GM13976 (cell line): ENCODE measurements around the gene MED14.

ENCODE experiments used
- DNase-seq: peaks from one replicate; pipeline ENCODE4 v3.0.0; 2012; ENCODE audit warnings: low spot score
- in situ Hi-C: fragments of 300-500 bp; cut with MboI; formaldehyde crosslinking; loops from one replicate; pipeline ENCODE4 v1.12.0; 2022; ENCODE audit warnings: low sequenced_read_pairs, mixed read lengths, inconsistent platforms; ENCODE audit not compliant: unreplicated experiment
- TF ChIP-seq, protein P1 (sequence below): IDR thresholded peaks from 2 replicates; pipeline ENCODE4 v1.5.1; 2012; ENCODE audit warnings: borderline replicate concordance, mild to moderate bottlenecking; ENCODE audit not compliant: insufficient read depth; ENCODE audit errors: extremely low read depth, missing control alignments, control extremely low read depth

Gene MED14

DNA sequence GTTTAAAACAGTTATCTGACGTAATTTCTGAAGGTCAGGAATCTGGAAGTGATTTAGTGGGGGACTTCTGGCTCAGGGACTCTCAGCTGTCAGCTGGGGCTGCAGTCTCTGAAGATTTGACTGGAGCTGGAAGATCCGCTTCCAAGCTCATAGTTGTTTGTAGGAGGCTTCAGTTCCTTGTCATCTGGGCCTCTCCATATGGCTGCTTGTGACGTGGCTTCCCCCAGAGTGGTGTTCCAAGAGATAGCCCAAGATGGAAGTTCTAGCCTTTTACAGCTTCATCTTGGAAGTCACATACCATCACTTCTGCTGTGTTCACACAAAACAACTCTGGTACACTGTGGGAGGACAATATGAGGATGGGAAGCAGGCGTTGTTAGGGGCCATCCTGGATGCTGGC lies 110.0 kb downstream of the MED14 start:
- in situ Hi-C loops, result no loop called here
- TF ChIP-seq, protein P1, sequence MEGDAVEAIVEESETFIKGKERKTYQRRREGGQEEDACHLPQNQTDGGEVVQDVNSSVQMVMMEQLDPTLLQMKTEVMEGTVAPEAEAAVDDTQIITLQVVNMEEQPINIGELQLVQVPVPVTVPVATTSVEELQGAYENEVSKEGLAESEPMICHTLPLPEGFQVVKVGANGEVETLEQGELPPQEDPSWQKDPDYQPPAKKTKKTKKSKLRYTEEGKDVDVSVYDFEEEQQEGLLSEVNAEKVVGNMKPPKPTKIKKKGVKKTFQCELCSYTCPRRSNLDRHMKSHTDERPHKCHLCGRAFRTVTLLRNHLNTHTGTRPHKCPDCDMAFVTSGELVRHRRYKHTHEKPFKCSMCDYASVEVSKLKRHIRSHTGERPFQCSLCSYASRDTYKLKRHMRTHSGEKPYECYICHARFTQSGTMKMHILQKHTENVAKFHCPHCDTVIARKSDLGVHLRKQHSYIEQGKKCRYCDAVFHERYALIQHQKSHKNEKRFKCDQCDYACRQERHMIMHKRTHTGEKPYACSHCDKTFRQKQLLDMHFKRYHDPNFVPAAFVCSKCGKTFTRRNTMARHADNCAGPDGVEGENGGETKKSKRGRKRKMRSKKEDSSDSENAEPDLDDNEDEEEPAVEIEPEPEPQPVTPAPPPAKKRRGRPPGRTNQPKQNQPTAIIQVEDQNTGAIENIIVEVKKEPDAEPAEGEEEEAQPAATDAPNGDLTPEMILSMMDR, result no peak
- no peak for DNase-seq

DNA sequence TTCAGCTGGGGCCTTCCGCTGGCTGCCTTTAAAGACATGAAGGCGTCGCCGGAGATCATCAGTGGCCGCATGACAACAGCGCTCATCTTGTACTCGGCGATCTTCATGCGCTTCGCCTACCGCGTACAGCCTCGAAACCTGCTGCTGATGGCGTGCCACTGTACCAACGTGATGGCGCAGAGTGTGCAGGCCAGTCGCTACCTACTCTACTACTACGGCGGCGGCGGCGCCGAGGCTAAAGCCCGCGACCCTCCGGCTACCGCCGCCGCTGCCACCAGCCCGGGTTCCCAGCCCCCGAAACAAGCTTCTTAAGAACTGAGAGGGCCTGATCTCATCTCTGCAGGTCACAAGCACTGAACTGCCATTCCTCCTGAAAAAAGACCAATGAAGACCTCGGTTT lies 111.7 kb downstream of the MED14 start:
- DNase-seq, result no peak
- TF ChIP-seq, protein P1, result no peak
- in situ Hi-C loops, result no loop called here

GRCh38 chrX:40623139-40623536 lies 112.2 kb downstream of the MED14 start, which contains the start of gene MPC1L:
Gene MPC1L (plus strand): TSS chrX:40623428. CDS start chrX:40623566, 138 bp downstream.
- no peak for DNase-seq
- in situ Hi-C loops, result no loop called here
- TF ChIP-seq, protein P1, result no peak

DNA sequence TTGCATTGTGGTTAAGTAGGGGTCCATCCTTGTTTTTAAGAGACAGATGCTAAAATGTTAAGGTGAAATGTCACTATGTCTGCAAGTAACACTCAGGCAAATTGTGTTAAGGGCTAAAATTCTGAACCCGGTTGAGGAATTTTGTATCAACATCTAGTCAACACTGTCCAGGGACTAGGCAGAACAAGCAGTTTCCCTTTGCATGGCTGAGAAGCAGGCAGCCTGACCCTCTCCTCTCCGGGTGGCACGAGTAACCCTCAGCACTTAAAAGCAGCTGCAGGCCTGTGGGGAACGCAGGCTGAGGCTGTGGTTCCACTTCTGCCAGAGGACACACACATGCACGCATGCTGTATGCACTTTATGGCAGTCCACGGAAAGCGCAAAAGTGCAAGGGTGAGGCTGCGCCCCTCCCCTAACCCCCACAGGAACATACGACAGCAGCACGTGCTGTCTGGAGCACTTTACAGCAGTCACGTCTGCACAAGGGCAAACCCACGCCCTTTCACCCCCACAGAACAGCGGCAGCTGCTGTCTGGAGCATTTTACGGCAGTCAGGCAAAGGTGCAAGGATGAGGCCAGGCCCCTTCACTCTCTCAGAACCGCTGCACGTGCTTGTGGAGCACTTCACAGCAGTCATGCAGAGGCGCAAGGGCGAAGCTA lies 112.7 kb downstream of the MED14 start:
- in situ Hi-C loops, result no loop called here
- no peak for DNase-seq
- TF ChIP-seq, protein P1, result no peak

- TF ChIP-seq, protein P1, result no peak
- DNase-seq, result no peak
- in situ Hi-C loops, result no loop called here
These were observed 117.8 kb downstream of the MED14 start for GRCh38 chrX:40617566-40617965.

DNA sequence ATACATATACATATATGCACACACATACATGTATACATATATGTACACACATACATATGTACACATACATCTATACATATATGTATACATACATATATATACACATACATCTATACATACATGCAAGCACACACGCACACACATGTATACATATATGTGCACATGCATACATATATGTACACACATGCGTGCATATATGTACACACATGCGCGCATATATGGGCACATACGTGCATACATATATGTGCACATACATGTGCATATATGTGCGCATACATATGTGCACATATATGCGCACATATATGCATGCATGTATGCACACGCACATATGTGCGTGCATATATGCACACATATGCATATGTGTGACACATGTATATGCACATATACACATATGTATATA lies 119.4 kb downstream of the MED14 start:
- in situ Hi-C loops, result no loop called here
- TF ChIP-seq, protein P1, result no peak
- no peak for DNase-seq
